Omental fat pad (tissue), 4 donors: ENCODE results near the gene BMP6. TPM values are rescaled to one million over a fixed set of nuclear protein-coding genes. Genes with fewer than 3 reads are reported as not detected.

Source experiments
- ATAC-seq: fragments of 150-250 bp; one replicate; pipeline ENCODE4 v1.9.1; 2016; ENCODE audit warnings: mild to moderate bottlenecking, moderate library complexity; ENCODE audit not compliant: low FRiP score
- DNase-seq: peaks from one replicate; pipeline ENCODE4 v3.0.0-alpha.2; 2019; ENCODE audit warnings: low spot score
- CTCF ChIP-seq, 3 donors: fragments of 450-650 bp; IDR thresholded peaks; one replicate each; pipeline ENCODE4 v1.5.1; 2016 to 2017; ENCODE audit warnings: antibody characterized with exemption in 3 of 3, mild to moderate bottlenecking in 3 of 3, moderate library complexity in 2 of 3
- total RNA-seq, 4 donors: library from RNA; depleted of rRNA; stranded (reverse); fragments of >200 nt; gene quantifications; one replicate each; pipeline ENCODE4 v1.1.0, GENCODE V29; 2016

The BMP6 gene
- total RNA-seq, 4 donors from 2014 or later: 4.6 to 72.2 (median 20.7) TPM

GRCh38 chr6:7879579-7879978 lies 153.7 kb downstream of the BMP6 start:
- TF ChIP-seq CTCF (IDR thresholded peaks at IDR 0.05): no peak
- ATAC-seq (no peak), DNase-seq (no peak)

GRCh38 chr6:7879980-7880717 lies 154.2 kb downstream of the BMP6 start:
- no peak for DNase-seq
- no peak for TF ChIP-seq CTCF (IDR thresholded peaks at IDR 0.05)
- ATAC-seq: no peak

- no peak for TF ChIP-seq CTCF (IDR thresholded peaks at IDR 0.05)
- ATAC-seq (no peak), DNase-seq (no peak)
Observed at GRCh38 chr6:7880718-7881107, 154.8 kb downstream of the BMP6 start.

GRCh38 chr6:7881765-7882500 lies 156.0 kb downstream of the BMP6 start:
- no peak for DNase-seq
- TF ChIP-seq CTCF (IDR thresholded peaks at IDR 0.05): no peak
- no peak for ATAC-seq

GRCh38 chr6:7882505-7883257 lies 156.8 kb downstream of the BMP6 start:
- no peak for ATAC-seq
- TF ChIP-seq CTCF (IDR thresholded peaks at IDR 0.05): no peak
- DNase-seq: no peak

GRCh38 chr6:7883381-7883780 lies 157.5 kb downstream of the BMP6 start:
- no peak for TF ChIP-seq CTCF (IDR thresholded peaks at IDR 0.05)
- ATAC-seq: no peak

More at GRCh38 chr6:7883381-7883780, 157.5 kb downstream of the BMP6 start:
- DNase-seq: no peak
